Measurements from ENCODE around the gene PCDHA5.
"Not testable (repeated sequence)": the region's sequence is repeated elsewhere in the genome, so short reads cannot be mapped to it uniquely, and the experiment has no call there.

PCDHA5 gene

GRCh38 chr5:140795259-140795641 lies 26.2 kb upstream of the PCDHA5 start:
- no peak for ATAC-seq
- TF ChIP-seq ZNF8 (CRISPR knock-in tag; IDR thresholded peaks at IDR 0.05) (no peak), ZFP30 (CRISPR knock-in tag; IDR thresholded peaks at IDR 0.05) (no peak), PPARA (CRISPR knock-in tag; IDR thresholded peaks at IDR 0.05; ENCODE audit: borderline replicate concordance) (no peak), TCF4 (CRISPR knock-in tag; IDR thresholded peaks at IDR 0.05; ENCODE audit: borderline replicate concordance) (no peak), ZFP3 (CRISPR knock-in tag; IDR thresholded peaks at IDR 0.05) (no peak), GLIS3 (CRISPR knock-in tag; IDR thresholded peaks at IDR 0.05) (no peak), BACH2 (CRISPR knock-in tag; IDR thresholded peaks at IDR 0.05; ENCODE audit: borderline replicate concordance) (no peak), ESRRG (CRISPR knock-in tag; IDR thresholded peaks at IDR 0.05) (no peak), ISL1 (CRISPR knock-in tag; IDR thresholded peaks at IDR 0.05) (no peak), RARB (CRISPR knock-in tag; IDR thresholded peaks at IDR 0.05) (no peak), CSRNP3 (CRISPR knock-in tag; IDR thresholded peaks at IDR 0.05) (no peak), ZNF565 (CRISPR knock-in tag; conservative IDR thresholded peaks at IDR 0.05; ENCODE audit: low read depth) (no peak)
- TF ChIP-seq, protein P1, sequence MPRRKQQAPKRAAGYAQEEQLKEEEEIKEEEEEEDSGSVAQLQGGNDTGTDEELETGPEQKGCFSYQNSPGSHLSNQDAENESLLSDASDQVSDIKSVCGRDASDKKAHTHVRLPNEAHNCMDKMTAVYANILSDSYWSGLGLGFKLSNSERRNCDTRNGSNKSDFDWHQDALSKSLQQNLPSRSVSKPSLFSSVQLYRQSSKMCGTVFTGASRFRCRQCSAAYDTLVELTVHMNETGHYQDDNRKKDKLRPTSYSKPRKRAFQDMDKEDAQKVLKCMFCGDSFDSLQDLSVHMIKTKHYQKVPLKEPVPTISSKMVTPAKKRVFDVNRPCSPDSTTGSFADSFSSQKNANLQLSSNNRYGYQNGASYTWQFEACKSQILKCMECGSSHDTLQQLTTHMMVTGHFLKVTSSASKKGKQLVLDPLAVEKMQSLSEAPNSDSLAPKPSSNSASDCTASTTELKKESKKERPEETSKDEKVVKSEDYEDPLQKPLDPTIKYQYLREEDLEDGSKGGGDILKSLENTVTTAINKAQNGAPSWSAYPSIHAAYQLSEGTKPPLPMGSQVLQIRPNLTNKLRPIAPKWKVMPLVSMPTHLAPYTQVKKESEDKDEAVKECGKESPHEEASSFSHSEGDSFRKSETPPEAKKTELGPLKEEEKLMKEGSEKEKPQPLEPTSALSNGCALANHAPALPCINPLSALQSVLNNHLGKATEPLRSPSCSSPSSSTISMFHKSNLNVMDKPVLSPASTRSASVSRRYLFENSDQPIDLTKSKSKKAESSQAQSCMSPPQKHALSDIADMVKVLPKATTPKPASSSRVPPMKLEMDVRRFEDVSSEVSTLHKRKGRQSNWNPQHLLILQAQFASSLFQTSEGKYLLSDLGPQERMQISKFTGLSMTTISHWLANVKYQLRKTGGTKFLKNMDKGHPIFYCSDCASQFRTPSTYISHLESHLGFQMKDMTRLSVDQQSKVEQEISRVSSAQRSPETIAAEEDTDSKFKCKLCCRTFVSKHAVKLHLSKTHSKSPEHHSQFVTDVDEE (CRISPR knock-in tag; IDR thresholded peaks at IDR 0.05): no peak

DNA sequence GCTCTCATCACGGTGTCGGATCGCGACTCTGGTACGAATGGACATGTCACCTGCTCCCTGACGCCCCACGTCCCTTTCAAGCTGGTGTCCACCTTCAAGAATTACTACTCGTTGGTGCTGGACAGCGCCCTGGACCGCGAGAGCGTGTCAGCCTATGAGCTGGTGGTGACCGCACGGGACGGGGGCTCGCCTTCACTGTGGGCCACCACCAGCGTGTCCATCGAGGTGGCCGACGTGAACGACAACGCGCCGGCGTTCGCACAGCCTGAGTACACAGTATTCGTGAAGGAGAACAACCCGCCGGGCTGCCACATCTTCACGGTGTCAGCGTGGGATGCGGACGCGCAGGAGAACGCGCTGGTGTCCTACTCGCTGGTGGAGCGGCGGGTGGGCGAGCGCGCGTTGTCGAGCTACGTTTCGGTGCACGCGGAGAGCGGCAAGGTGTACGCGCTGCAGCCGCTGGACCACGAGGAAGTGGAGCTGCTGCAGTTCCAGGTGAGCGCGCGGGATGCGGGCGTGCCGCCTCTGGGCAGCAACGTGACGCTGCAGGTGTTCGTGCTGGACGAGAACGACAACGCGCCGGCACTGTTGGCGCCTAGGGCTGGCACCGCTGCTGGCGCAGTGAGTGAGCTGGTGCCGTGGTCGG lies 25.2 kb upstream of the PCDHA5 start:
- not testable (repeated sequence) for ATAC-seq

DNA sequence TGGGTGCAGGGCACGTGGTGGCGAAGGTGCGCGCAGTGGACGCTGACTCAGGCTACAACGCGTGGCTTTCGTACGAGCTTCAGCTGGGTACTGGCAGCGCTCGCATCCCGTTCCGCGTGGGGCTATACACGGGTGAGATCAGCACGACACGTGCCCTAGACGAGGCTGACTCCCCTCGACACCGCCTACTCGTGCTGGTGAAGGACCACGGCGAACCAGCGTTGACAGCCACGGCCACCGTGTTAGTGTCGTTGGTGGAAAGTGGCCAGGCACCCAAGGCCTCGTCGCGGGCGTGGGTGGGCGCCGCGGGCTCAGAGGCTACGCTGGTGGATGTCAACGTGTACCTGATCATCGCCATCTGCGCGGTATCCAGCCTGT lies 24.7 kb upstream of the PCDHA5 start:
- no peak for TF ChIP-seq TCF4 (CRISPR knock-in tag; IDR thresholded peaks at IDR 0.05; ENCODE audit: borderline replicate concordance)
- no peak for TF ChIP-seq PATZ1 (CRISPR knock-in tag; IDR thresholded peaks at IDR 0.05; ENCODE audit: borderline replicate concordance)
- no peak for TF ChIP-seq TOX (CRISPR knock-in tag; IDR thresholded peaks at IDR 0.05; ENCODE audit: borderline replicate concordance)
- no peak for TF ChIP-seq BACH2 (CRISPR knock-in tag; IDR thresholded peaks at IDR 0.05; ENCODE audit: borderline replicate concordance)
- TF ChIP-seq ZNF565 (CRISPR knock-in tag; conservative IDR thresholded peaks at IDR 0.05; ENCODE audit: low read depth): no peak
- TF ChIP-seq CSRNP3 (CRISPR knock-in tag; IDR thresholded peaks at IDR 0.05): no peak
- TF ChIP-seq ARNTL (CRISPR knock-in tag; IDR thresholded peaks at IDR 0.05; ENCODE audit: borderline replicate concordance, low read depth): no peak
- no peak for TF ChIP-seq ISL1 (CRISPR knock-in tag; IDR thresholded peaks at IDR 0.05)
- TF ChIP-seq ZC3H10 (CRISPR knock-in tag; IDR thresholded peaks at IDR 0.05): no peak
- TF ChIP-seq ESRRG (CRISPR knock-in tag; IDR thresholded peaks at IDR 0.05): no peak
- TF ChIP-seq, protein P2, sequence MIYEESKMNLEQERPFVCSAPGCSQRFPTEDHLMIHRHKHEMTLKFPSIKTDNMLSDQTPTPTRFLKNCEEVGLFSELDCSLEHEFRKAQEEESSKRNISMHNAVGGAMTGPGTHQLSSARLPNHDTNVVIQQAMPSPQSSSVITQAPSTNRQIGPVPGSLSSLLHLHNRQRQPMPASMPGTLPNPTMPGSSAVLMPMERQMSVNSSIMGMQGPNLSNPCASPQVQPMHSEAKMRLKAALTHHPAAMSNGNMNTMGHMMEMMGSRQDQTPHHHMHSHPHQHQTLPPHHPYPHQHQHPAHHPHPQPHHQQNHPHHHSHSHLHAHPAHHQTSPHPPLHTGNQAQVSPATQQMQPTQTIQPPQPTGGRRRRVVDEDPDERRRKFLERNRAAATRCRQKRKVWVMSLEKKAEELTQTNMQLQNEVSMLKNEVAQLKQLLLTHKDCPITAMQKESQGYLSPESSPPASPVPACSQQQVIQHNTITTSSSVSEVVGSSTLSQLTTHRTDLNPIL (CRISPR knock-in tag; IDR thresholded peaks at IDR 0.05; ENCODE audit: low read depth): no peak
- no peak for TF ChIP-seq OSR1 (CRISPR knock-in tag; IDR thresholded peaks at IDR 0.05)
- TF ChIP-seq, protein P1 (CRISPR knock-in tag; IDR thresholded peaks at IDR 0.05): no peak
- no peak for TF ChIP-seq ZNF8 (CRISPR knock-in tag; IDR thresholded peaks at IDR 0.05)
- ATAC-seq: no peak
